Colonic mucosa (tissue), 4 donors: ENCODE results near the gene CASP12. TPM values are rescaled to one million over a fixed set of nuclear protein-coding genes. Genes with fewer than 3 reads are reported as not detected.

Experiments
- DNase-seq: peaks from one replicate; pipeline ENCODE4 v3.0.0-alpha.2; 2020
- H3K27ac ChIP-seq: fragments of 200-600 bp; one replicate; pipeline ENCODE4 v1.8.0; 2021
- H3K27me3 ChIP-seq: fragments of 200-600 bp; one replicate; pipeline ENCODE4 v1.8.0; 2021
- H3K36me3 ChIP-seq: fragments of 200-600 bp; one replicate; pipeline ENCODE4 v1.8.0; 2021
- H3K4me1 ChIP-seq: fragments of 200-600 bp; one replicate; pipeline ENCODE4 v1.8.0; 2021; ENCODE audit warnings: mild to moderate bottlenecking
- H3K4me3 ChIP-seq: fragments of 200-600 bp; one replicate; pipeline ENCODE4 v1.8.0; 2021
- H3K9ac ChIP-seq, 2 donors: one replicate each; pipeline ENCODE4 v1.7.0; 2013; ENCODE audit warnings: control low read depth in 2 of 2, low read depth in 2 of 2, low read length in 2 of 2
- H3K9me3 ChIP-seq: fragments of 200-600 bp; one replicate; pipeline ENCODE4 v1.8.0; 2021
- CTCF ChIP-seq: fragments of 200-600 bp; IDR thresholded peaks from one replicate; pipeline ENCODE4 v1.8.0; 2022; ENCODE audit warnings: antibody characterized with exemption, mild to moderate bottlenecking
- intact Hi-C: fragments of 100-400 bp; cut with DNase I; formaldehyde crosslinking; loops from one replicate; pipeline ENCODE4 v1.14.1; 2022
- total RNA-seq, 2 donors: library from RNA; stranded (reverse); fragmentation: NEBNext Ultra II Directional in 1 of 2; extraction: Animal tissue kit (Norgen Biotek cat#: 25700) in 1 of 2; gene quantifications; one replicate each; pipeline ENCODE4 v1.2.1, GENCODE V29; 2021
- donor health status: healthy.
- donor health status: DM: no; HTN: no; CAD: no.
- donor health status: DM: no; HTN: no; CAD: no.

The CASP12 gene
- total RNA-seq, 2 donors from 2014 or later, result 0.27 TPM; not detected in 1

GRCh38 chr11:104846216-104846615 lies 52.0 kb downstream of the CASP12 start:
- H3K9ac ChIP-seq, result no peak overlapping the region
- intact Hi-C loops, result no loop called here
- no peak overlapping the region for H3K4me3 ChIP-seq
- TF ChIP-seq CTCF, result no peak
- no peaks in the 10 kb centered on the region for H3K9me3 ChIP-seq
- H3K27me3 ChIP-seq, result no peaks in the 10 kb centered on the region
- no peaks in the 10 kb centered on the region for H3K4me1 ChIP-seq
- H3K36me3 ChIP-seq, result no peaks in the 10 kb centered on the region
- no peak overlapping the region for H3K27ac ChIP-seq
- no peak for DNase-seq

GRCh38 chr11:104844451-104844850 lies 53.8 kb downstream of the CASP12 start:
- intact Hi-C loops, result no loop called here
- Histone ChIP-seq H3K27ac (no peak overlapping the region), H3K9me3 (no peaks in the 10 kb centered on the region), H3K4me3 (no peak overlapping the region), H3K9ac (no peak overlapping the region), H3K27me3 (no peaks in the 10 kb centered on the region), H3K4me1 (no peaks in the 10 kb centered on the region), H3K36me3 (no peaks in the 10 kb centered on the region)
- no peak for DNase-seq
- no peak for TF ChIP-seq CTCF

- no peaks in the 10 kb centered on the region for H3K27me3 ChIP-seq
- H3K36me3 ChIP-seq, result no peaks in the 10 kb centered on the region
- H3K4me3 ChIP-seq, result no peak overlapping the region
- no peak for TF ChIP-seq CTCF
- H3K9me3 ChIP-seq, result no peaks in the 10 kb centered on the region
- no peak overlapping the region for H3K9ac ChIP-seq
- no peak overlapping the region for H3K27ac ChIP-seq
- H3K4me1 ChIP-seq, result no peaks in the 10 kb centered on the region
- intact Hi-C loops, result no loop called here
- no peak for DNase-seq
Measured at GRCh38 chr11:104843150-104843836, 55.0 kb downstream of the CASP12 start.

GRCh38 chr11:104841973-104842525 lies 56.2 kb downstream of the CASP12 start:
- TF ChIP-seq CTCF, result no peak
- no peaks in the 10 kb centered on the region for H3K27me3 ChIP-seq
- H3K9me3 ChIP-seq, result no peaks in the 10 kb centered on the region
- no peak overlapping the region for H3K4me3 ChIP-seq
- no peak overlapping the region for H3K27ac ChIP-seq
- intact Hi-C loops, result no loop called here
- no peaks in the 10 kb centered on the region for H3K4me1 ChIP-seq
- H3K36me3 ChIP-seq, result no peaks in the 10 kb centered on the region
- H3K9ac ChIP-seq, result no peak overlapping the region
- no peak for DNase-seq

- no peak overlapping the region for H3K9ac ChIP-seq
- H3K9me3 ChIP-seq, result no peaks in the 10 kb centered on the region
- no peaks in the 10 kb centered on the region for H3K27me3 ChIP-seq
- no peak for TF ChIP-seq CTCF
- no peak overlapping the region for H3K4me3 ChIP-seq
- DNase-seq, result no peak
- intact Hi-C loops, result no loop called here
- no peak overlapping the region for H3K27ac ChIP-seq
- H3K4me1 ChIP-seq, result no peaks in the 10 kb centered on the region
- H3K36me3 ChIP-seq, result no peaks in the 10 kb centered on the region
Measured at GRCh38 chr11:104841185-104841584, 57.1 kb downstream of the CASP12 start.
